HuH-7.5 (cell line): Measurements from ENCODE around the gene ERAL1.
"Not testable (repeated sequence)": the region's sequence is repeated elsewhere in the genome, so short reads cannot be mapped to it uniquely, and the experiment has no call there.

Experiments used
- DNase-seq: peaks from one replicate; pipeline ENCODE4 v3.0.0; 2011; ENCODE audit warnings: low spot score

The ERAL1 gene

DNA sequence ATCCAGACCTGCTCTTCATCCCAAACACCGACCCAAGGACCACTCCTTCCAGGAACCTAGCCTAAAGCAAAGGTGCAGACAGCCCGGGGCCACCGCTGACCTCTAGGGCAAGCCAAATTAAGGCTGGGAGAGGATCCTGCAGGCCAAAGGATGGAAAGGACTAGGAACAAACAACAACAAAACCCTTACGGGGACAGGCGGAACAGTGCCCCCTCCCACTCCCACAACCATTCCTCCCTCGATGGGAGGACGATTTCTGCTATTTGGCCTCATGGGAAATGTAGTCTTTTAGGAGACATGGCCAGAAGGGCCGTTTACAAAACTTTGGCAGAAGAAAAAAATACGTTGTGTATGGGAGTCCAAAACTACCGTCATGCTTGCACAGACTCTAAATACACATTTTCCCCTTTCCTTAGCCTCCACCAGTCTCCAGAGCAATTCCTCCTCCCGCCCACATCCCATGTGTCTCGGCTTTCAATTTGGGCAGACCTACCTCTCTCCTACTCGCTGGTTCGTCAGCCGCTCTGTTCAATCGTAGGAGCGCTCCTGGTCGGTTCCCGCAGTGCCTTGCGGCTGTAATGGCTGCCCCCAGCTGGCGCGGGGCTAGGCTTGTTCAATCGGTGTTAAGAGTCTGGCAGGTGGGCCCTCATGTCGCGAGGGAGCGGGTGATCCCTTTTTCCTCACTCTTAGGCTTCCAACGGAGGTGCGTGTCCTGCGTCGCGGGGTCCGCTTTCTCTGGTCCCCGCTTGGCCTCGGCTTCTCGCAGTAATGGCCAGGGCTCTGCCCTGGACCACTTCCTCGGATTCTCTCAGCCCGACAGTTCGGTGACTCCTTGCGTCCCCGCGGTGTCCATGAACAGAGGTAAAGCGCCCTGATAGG is at the start of gene ERAL1:
Gene ERAL1 (plus strand): TSS at position 560 of the 879 bp plus-strand sequence. CDS start 19 bp downstream, at position 579.
- peak; percentile 87 for DNase-seq

DNA sequence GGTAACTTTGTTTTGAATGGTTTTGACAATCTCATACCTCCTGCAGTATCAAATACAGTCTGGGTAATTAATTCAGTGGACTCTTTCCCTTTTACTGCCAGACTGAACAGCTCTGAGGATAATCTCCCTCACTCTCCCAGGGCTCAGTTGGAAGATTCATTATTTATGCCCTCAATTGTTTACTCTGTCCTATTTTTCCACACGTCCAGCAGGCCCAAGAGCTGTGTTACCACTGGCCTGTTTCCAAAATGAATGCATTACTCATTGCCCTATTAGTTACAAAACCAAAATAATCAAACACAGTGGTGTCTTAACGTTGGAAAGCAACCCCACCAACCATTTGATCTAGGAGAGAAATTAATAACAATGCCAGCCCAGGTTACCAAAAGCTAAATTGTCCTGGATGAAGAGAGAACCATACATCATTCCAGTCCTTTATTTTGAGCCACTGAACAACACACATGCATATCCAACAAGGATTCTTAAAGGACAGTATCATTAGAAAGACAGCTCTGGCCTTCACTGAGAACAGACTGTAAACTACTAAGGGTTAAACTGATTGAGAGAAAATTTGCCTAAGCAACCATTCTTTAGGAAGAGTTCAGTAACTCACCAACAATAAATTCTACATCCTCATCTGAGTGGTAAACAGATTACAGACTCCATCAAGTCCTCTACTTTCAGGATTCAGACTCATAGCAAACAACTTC is 46.7 kb upstream of the ERAL1 start:
- no peak for DNase-seq

DNA sequence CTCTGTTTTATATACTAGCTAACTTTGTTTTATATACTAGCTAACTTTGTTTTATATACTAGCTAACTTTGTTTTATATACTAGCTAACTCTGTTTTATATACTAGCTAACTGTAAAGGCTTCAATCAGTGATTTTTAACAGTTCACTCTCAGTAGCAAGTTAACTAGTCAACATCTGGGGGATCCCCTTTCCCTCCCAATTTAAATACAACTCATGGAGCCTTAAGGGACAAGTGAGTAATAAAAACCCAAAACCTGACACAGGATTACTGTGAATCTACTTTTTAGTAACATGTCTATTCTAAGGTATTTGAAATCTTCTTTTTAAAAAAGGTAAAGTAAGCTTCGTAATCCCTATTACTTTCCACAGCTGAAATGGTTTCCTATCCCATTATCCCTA is 44.4 kb upstream of the ERAL1 start:
- no peak for DNase-seq

DNA sequence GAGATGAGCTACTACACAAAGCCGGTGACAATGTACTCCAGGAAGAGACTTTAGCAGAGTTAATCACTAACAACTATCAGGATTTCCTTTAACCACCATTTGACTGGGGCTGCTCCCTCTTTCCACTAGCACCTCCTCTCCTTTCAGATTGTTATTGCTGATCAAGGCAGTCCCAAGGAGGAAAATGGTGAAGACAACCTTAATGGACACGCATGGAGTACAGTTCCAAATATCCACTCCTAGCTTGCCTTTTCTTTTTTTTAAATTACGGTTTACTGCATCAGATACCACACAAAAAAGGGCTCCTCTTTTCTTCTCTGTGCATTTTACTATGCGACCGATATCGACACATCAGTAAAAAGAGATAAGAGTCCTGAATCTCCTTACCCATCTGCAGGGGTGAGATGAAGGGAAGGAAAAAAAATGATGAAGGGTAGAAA is 43.1 kb upstream of the ERAL1 start:
- no peak for DNase-seq

DNA sequence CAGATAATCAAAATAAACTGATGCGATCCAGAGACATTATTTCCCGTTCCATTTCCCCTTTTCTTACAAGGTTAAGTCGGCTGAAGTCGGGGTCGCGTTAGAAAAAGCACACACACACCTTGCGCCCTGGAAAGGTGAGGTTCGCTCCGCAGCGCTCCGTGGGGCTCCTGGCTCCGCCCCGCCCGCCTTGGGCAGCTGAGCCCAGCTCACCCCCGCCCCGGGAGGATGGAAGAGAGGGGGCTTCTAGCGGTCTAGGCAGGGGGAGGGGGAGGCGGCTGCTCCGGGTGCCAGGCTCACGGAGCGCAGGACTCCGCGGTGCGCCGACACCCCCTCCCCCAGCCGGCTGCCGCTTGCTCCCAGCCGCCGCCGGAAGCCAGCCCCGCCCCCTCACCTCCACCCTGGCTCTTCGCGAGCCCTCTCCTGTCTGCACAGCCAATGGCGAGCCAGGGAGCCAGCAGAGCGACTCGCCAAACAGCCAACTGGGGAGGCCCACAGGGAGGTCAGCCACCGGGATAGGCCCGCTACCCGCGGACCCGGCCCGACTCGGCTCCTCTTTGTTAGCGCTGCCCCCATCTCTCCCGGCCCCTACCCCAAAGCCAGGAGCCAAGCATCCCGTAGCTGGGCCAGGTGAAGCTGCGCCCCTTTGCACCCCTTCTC is 42.6 kb upstream of the ERAL1 start:
- DNase-seq = peak; percentile 98

DNA sequence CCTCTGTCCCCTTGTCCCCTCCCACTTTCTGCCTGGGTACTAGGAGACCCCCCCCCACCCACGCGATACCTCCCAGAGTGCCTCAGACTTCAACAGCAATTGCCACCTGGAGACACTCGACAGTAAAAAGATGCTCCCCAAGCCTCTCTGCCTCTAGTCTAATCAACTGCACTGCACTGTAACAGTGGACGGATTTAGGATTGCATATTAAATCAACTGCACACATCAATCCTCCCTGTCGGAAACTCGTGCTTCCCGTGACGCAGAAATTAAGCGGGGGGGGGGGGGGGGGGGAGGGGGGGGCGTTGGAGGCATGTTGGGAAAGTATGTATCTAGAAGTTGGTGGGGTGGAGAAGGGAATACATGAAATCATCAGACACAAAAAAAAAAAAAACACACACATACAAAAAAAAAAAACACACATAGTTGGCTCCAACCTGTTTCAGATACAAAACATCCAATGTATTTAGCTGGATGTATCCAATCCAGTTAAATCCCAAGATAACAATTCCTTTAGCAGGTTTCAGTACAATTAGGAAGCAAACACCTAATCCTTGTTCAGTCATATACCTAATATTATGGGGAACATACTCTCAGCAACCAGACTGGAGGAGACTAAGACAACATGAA is 42.0 kb upstream of the ERAL1 start:
- no peak for DNase-seq

DNA sequence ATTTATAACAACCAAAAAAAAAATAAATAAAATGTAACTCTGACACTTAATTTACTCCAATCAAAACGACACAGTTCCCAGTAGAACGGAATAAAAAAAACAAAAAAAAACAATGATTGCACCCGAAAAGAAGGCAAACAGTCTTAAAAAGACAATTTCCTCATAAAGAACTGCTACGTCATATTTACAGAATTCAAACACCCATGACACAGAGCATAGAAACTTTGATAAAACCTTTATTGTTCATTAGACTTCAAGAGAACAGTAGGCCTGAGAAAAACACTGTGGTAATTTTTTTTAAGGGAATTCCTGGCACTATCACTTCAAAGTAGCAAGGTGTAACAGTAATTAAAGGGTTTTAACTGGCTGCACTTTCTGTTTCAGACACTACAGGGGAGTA is 38.3 kb upstream of the ERAL1 start:
- no peak for DNase-seq

DNA sequence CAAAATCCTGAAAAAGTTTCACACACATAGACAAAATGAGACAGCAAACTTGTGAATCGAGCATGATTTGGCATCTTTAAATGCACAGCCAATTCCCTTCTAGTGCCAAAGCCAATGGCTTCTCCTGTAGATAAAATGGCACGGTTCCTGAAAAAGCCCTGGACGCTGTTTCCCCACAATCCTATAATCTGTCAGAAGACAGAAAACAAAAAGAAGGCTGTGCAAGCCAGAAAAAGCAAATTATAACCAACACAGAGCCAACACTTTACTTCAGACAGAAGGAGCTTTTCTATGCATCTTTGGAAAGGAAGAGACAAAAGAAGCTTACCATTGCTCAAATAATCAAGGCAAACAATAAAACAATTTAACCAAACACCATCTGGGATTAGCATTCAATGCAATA is 36.0 kb upstream of the ERAL1 start:
- DNase-seq = no peak

DNA sequence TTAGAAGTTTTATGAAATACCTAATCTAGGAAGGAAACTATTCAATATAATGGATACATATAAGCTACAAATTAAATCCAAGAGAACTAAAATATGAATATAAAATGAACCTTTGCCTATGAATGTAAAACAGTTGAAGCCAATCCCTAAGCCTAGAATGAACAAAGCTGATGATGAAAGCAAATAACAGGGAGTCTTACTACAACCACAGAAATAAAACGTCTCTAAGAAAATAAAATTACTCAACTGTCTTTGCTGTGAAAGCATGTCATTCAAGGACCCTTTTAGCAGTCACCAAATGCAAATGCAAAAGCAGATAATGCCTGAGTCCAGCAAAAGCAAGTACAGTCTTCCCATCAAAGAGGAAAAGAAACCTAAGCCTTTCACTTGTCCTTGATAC is 35.2 kb upstream of the ERAL1 start:
- no peak for DNase-seq

DNA sequence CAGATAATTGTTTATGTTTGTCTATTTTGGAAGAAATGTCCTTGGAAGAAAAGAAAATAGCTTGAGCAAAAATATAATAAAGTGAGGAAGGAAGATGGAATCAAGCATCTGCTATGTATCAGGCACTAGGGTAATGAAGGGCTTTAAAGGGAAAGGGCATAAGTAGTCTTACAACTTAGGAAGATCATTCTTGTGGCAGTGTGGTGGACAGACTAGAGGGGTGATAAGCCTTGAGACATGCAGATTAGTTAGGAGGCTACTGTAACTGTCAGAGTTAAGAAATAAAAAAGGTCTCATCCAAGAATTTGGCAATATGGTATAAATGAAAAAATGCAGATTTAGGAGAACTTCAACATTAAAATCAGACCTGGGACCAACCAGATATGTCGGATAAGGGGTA is 27.1 kb upstream of the ERAL1 start:
- no peak for DNase-seq

DNA sequence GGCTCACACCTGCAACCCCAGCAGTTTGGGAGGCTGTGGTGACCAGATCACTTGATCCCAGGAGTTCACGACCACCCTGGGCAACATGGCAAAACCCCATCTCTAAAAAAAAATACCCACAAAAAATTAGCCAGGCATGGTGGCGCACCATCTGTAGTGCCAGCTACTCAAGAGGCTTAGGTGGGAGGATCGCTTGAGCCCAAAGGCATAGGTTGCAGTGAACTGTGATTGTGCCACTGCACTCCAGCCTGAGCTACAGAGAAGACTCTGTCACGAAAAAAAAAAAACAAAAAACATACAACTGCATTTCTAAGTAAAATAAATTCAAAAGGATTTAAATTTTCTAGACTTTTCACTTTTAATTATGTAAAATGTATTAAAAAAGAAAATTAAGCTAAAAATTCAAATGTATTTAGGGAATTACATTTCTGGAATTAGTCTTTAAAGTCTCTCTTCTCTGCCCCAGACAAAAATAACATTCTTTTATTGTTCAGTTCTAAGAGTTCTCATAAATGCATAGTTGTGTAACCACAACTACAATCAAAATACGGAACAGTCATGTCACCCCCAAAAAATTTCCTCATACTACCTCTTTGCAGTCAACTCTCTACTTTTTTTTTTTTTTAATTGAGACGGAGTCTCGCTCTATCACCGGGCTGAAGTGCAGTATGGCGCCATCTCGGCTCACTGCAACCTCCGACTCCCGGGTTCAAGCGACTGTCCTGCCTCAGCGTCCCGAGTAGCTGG is 26.3 kb upstream of the ERAL1 start:
- DNase-seq = no peak

DNA sequence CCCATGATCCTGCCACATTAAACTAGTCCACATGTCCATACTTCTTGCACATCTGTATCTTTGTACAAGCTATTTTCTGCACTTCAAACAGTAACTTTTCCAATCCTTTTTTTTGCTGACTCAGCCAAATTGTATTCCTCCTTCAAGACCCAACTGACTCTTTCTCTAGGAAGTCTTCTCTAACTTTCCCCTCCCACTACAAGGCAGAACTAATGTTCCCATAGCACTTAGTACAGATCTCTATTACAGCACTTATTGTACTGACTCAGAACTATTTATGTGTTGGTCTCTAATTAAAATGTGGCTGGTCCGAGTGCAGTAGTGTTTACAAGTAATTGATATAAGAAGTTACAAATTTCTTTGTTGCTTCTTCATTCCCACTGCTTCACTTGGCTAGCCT is 20.4 kb upstream of the ERAL1 start:
- DNase-seq = no peak

DNA sequence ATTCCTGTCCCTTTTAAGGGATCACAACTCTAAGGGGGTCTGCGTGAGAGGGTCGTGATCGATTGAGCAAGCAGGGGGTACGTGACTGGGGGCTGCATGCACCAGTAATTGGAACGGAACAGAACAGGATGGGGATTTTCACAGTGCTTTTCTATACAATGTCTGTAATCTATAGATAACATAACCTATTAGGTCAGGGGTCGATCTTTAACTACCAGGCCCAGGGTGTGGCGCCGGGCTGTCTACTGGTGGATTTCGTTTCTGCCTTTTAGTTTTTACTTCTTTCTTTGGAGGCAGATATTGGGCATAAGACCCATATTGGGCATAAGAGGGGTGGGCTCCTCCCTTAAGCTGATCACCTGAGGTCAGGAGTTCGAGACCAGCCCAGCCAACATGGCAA is 18.3 kb upstream of the ERAL1 start:
- not testable (repeated sequence) for DNase-seq

DNA sequence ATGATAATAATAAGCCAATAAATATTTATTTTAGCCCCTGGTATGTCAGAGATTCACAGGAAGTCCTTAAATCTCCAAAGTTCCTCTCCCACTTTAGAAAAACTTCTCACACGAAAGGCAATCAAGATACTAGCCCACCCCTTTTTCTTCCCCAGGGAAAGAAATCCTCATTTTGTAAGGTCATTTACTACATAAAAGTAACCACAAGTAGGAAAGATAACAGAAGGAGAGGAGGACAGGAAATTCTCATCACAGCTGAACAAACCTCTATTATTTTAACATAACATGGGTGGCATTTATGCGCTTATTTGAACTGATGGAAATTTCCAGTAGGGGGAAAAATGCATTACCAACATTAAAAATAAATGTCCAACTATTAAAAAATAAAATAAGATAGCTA is 15.6 kb upstream of the ERAL1 start:
- no peak for DNase-seq

DNA sequence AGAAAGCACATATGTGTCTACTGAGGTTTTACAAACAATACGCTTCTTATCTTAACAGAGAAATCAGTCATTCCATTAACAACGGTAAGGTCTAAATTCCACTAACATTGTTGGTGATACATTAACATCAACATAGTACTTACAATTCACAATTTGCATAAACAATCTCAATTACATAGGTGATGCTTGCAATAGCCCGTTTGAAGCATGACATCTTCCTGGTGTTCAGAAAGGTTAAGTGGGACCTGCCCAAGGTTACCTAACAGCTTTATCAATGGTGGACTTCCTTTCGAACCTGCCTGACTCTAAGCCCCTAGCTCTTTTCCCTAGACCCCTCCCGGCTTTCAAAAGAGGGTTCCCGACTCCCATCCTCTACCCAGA is 12.9 kb upstream of the ERAL1 start:
- no peak for DNase-seq

DNA sequence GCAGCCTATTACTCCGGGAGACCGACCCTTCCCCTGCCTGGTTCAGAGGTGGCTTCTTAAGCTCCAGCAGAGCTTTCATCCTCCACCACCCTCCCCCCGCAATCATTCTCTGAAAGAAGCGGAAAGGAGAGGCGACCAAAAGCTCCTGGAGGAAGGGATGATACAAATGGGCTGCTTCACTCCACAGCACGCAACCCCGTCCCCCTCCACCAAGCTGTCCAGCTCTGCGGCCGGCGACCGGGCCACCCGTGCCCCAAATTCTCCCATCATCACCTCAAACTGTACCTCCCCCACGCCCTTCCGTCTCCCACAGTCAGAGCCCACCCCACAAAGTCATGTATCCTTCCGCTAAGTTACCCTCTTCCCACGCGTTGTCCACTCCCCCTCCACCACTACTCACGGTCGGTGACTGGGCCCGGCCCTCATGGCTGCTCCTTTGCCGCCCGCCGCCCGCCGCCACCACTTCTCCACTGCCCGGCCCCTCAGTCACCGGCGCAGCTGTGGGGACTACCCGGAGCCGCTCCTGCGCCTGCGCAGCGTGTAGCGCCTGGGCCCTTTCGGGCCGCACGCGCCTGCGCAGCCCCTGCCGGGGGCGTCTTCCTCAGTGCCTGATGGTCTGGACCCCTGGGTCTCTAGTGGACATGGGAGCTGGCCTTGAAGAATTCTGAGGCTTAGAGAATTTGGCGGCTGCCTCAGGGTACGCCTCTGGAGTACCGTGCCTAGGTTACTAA is 12.4 kb upstream of the ERAL1 start, which contains the start of gene FAM222B:
Gene FAM222B (minus strand): TSS at position 509 of the 731 bp plus-strand sequence. CDS start 76,123 bp downstream, outside the sequence.
- peak; percentile 98 for DNase-seq

DNA sequence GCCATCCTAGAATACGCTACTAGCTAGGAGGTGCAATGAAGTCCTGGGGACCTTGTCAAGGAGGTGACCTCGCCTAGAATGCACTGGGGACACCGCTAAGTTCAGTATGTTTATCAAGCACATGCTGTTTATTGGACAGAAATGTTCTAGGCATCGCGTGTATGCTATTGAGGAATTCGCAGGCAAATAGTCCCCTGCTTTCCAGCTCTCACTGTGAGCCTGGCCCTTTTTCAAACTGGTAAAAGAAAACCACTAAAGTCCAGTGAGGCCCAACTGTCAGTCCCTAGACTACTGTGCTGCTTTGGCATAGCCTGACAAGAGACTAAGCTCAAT is 11.0 kb upstream of the ERAL1 start:
- DNase-seq = no peak

DNA sequence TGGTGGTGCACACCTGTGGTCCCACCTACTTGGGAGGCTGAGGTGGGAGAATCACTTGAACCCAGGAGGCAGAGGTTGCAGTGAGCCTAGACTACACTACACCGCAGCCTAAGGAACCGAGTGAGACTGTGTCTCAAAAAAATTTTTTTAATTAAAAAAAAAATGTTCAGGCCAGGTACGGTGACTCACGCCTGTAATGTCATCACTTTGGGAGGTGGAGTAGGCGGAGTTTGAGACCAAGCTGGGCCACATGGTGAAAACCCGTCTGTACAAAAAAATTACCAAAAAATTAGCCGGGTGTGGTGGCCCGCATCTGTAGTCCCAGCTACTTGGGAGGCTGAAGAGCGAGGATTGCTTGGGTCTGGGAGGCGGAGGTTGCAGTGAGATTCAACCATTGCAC is 8.6 kb upstream of the ERAL1 start:
- DNase-seq = no peak

DNA sequence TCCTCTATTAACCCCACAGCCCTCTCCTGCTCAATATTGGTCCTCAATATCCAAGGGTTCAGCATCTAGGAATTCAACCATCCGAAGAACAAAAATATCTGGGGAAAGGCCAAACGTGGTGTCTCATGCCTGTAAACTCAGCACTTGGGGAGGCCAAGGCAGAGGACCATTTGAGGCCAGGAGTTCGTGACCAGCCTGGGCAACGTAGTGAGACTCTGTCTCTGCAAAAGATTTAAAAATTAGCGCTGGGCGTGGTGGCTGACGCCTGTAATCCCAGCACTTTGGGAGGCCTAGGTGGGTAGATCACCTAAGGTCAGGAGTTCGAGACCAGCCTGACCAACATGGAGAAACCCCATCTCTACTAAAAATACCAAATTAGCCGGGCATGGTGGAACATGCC is 8.1 kb upstream of the ERAL1 start:
- DNase-seq = not testable (repeated sequence)

DNA sequence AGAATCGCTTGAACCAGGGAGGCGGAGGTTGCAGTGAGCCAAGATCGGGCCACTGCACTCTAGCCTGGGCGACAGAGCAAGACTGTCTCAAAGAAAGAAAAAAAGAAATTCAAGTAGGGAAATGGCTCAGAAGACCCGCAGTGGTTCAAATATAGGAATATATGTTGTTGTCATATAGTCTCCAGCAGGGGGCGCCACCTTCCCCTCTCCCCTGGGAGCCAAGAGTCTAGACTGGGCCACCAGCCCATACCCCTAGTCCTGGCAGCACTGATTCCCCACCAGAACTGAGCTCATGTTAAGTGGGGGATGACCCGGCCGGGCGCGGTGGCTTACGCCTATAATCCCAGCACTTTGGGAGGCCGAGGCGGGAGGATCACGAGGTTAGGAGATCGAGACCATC is 6.1 kb upstream of the ERAL1 start:
- peak; percentile 42 for DNase-seq

DNA sequence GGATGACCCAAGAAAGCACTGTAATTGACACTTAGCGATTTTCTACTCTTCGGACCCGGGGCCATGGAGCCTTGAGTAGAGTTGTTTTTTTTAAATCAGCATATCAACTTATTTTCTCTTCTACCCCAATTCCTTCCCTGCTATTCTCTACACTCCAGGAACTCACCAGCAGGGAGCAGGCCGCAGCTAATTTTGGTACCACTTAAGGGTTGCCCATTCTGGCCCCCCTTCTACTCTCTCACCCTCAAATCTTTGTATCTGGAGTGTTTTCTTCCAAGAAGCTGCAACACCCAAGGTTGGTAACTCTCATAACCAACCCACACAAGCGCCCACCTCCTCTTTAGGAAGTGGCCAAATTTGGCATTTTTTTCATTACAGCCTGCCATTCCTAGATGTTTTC is 5.5 kb upstream of the ERAL1 start:
- DNase-seq = no peak
